AG09319 (cell line): Measurements from ENCODE around the gene SBK1.
"Not testable (repeated sequence)": the region's sequence is repeated elsewhere in the genome, so short reads cannot be mapped to it uniquely, and the experiment has no call there.

Experiments
- DNase-seq: peaks from one replicate; pipeline ENCODE4 v3.0.0-alpha.2; 2010; ENCODE audit warnings: low read depth; ENCODE audit errors: extremely low read depth
- CTCF ChIP-seq: IDR thresholded peaks from 2 replicates; pipeline ENCODE4 v1.5.1; 2011; ENCODE audit warnings: low read depth, mild to moderate bottlenecking, inconsistent platforms, low read length, moderate library complexity

The SBK1 gene

GRCh38 chr16:28291651-28292626 is at the start of gene SBK1:
TSS of gene SBK1 (plus strand) at chr16:28292525. CDS start at chr16:28317392, 24,867 bp downstream.
- no peak for DNase-seq
- no peak for TF ChIP-seq CTCF

DNA sequence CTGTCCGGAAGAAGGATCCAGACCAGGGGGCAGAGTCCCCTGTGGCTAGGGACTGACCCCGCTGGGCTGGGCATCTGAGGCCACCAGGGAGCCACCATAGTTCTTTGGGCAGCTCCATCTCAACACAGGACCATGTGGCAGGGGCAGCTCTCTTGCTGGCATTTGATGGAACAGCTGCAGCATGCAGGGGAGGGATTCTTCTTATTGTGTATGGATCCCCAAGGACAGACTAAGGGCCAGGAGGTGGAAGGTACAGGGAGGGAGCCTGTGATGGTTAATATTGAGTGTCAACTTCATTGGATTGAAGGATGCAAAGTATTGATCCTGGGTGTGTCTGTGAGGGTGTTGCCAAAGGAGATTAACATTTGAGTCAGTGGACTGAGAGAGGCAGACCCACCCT is 42.8 kb upstream of the SBK1 start:
- DNase-seq, result not testable (repeated sequence)

GRCh38 chr16:28250999-28251398 is 41.3 kb upstream of the SBK1 start:
- TF ChIP-seq CTCF, result no peak
- DNase-seq, result no peak

DNA sequence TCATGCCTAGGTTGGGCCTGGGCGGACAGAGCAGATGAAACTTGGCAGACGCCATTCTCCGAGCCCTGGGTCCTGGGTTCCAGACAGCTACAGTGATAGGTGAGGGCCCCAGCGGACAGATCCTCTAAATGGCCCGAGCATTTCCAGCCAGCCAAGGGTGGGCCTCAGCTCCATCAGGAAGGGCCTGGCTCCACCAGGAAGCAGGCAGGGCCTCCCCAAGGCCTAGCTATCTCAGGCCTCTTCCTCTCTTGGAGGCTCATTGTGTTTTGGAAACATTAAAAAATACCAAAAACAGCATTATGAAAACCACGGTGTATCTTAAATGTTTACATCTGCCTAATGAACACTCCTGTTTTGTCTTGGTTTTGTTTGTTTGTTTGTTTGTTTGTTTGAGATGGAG is 38.2 kb upstream of the SBK1 start:
- TF ChIP-seq CTCF, result no peak
- no peak for DNase-seq

GRCh38 chr16:28255838-28256237 is 36.5 kb upstream of the SBK1 start:
- DNase-seq, result no peak
- no peak for TF ChIP-seq CTCF

GRCh38 chr16:28257256-28257655 is 35.1 kb upstream of the SBK1 start:
- no peak for TF ChIP-seq CTCF
- no peak for DNase-seq

DNA sequence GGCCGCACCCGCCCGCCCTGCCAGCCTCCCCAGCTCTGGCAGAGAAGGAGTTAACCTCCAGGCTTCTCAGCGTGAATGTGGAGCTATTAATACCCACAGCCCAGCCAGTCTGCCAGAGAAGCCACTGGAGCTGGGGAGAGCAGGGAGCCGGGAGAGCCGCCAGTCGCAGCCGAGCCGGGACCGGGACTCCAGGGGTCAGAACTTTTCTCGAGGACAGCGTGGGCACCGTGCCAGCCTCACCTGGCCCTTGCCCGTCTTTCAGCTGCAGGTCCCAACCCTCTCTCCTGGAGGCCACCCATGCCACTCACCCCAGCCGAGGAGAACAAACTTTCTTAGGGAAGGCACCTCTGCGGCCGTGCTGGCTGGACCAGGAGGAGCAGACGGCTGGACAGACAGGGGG is 33.8 kb upstream of the SBK1 start:
- no peak for DNase-seq
- no peak for TF ChIP-seq CTCF
